H1 (cell line): ENCODE results near the gene DOCK1. TPM values are rescaled to one million over a fixed set of nuclear protein-coding genes. Genes with fewer than 3 reads are reported as not detected.

Experiments
- BACH1 ChIP-seq: IDR thresholded peaks from 2 replicates; pipeline ENCODE4 v1.6.1; 2012; ENCODE audit warnings: low read length, improper control_type of control experiment
- BRCA1 ChIP-seq: IDR thresholded peaks from 2 replicates; pipeline ENCODE4 v1.6.1; 2012; ENCODE audit warnings: low read depth, low read length, improper control_type of control experiment
- CHD1 ChIP-seq: IDR thresholded peaks from 2 replicates; pipeline ENCODE4 v1.6.1; 2012; ENCODE audit warnings: low read depth, low read length, improper control_type of control experiment
- CHD7 ChIP-seq: fragments of 300-600 bp; sonication (generic); IDR thresholded peaks from 2 replicates; pipeline ENCODE4 v1.7.1; 2012; ENCODE audit warnings: low read length, moderate library complexity, mild to moderate bottlenecking, inconsistent platforms; ENCODE audit not compliant: insufficient replicate concordance
- CREB1 ChIP-seq: IDR thresholded peaks from 2 replicates; pipeline ENCODE4 v1.6.1; 2012; ENCODE audit warnings: inconsistent platforms
- CTBP2 ChIP-seq: IDR thresholded peaks from 2 replicates; pipeline ENCODE4 v1.7.0; 2011; ENCODE audit warnings: borderline replicate concordance, mild to moderate bottlenecking, moderate library complexity, mixed read lengths, low read length; ENCODE audit not compliant: insufficient read depth, insufficient read length
- EGR1 ChIP-seq: IDR thresholded peaks from 2 replicates; pipeline ENCODE4 v1.6.1; 2011; ENCODE audit warnings: low read depth, low read length, borderline replicate concordance
- HDAC2 ChIP-seq, 2 experiments: fragments of 300-600 bp in 1 of 2; sonication (generic) in 1 of 2; IDR thresholded peaks; 2 replicates each; pipeline ENCODE4 v1.6.1; 2011 to 2012; ENCODE audit warnings: low read depth in 2 of 2, low read length in 2 of 2, mild to moderate bottlenecking in 2 of 2, moderate library complexity in 2 of 2, borderline replicate concordance in 1 of 2, inconsistent platforms in 1 of 2
- JUND ChIP-seq: IDR thresholded peaks from 2 replicates; pipeline ENCODE4 v1.6.1; 2011; ENCODE audit warnings: mild to moderate bottlenecking, improper control_type of control experiment, low read length
- SIRT6 ChIP-seq: IDR thresholded peaks from one replicate; pipeline ENCODE4 v1.7.1; 2012; ENCODE audit warnings: low read length, inconsistent platforms
- SP1 ChIP-seq: IDR thresholded peaks from 2 replicates; pipeline ENCODE4 v1.6.1; 2011; ENCODE audit warnings: low read depth, low read length
- TAF1 ChIP-seq: IDR thresholded peaks from 2 replicates; pipeline ENCODE4 v1.6.1; 2011; ENCODE audit warnings: mild to moderate bottlenecking, low read depth, low read length
- TEAD4 ChIP-seq: IDR thresholded peaks from 2 replicates; pipeline ENCODE4 v1.6.1; 2012; ENCODE audit warnings: low read depth, low read length, inconsistent platforms, mixed read lengths
- polyA plus RNA-seq, 7 experiments: library from polyadenylated mRNA; depleted of rRNA in 3 of 7; stranded (reverse) in 5 of 7; unstranded in 2 of 7; fragments of >200 nt in 5 of 7; fragments of 200-250 nt in 2 of 7; gene quantifications; 1 replicate in 5 of 7; 2 replicates in 1 of 7; 4 replicates in 1 of 7; pipeline versions ENCODE4 v1.2.1 to v1.2.3, GENCODE V29; 2011 to 2013; ENCODE audit warnings: missing spikeins in 2 of 7, mixed read lengths in 2 of 7
- total RNA-seq: library from RNA; stranded (reverse); fragmentation: NEBNext Ultra II Directional; extraction: Animal tissue kit (Norgen Biotek cat#: 25700); gene quantifications from 2 replicates; pipeline ENCODE4 v1.2.1, GENCODE V29; 2021

Gene DOCK1
- total and polyA plus RNA-seq, 2 of the 8 experiments (the other 6 are each of a cell fraction or from before 2014, with no cell fraction given): 11.6 to 53.0 TPM

- no peak for TF ChIP-seq CHD7
- TF ChIP-seq SIRT6: no peak
- no peak for TF ChIP-seq CHD1
- TF ChIP-seq BRCA1: no peak
- TF ChIP-seq TAF1: no peak
- no peak for TF ChIP-seq CTBP2
- no peak for TF ChIP-seq CREB1
- TF ChIP-seq SP1: no peak
- TF ChIP-seq HDAC2 (IDR thresholded peaks at IDR 0.05; ENCODE audit: borderline replicate concordance in 1 of 2, low read depth in 2 of 2, low read length in 2 of 2): no peak
- TF ChIP-seq BACH1: no peak
- TF ChIP-seq EGR1: no peak
- TF ChIP-seq TEAD4: no peak
- TF ChIP-seq JUND: no peak
Measured at GRCh38 chr10:127068485-127068884, 163.3 kb downstream of the DOCK1 start (continued).
